Breast epithelium (tissue), 4 donors: ENCODE data around the gene PLD4. TPM values are rescaled to one million over a fixed set of nuclear protein-coding genes. Genes with fewer than 3 reads are reported as not detected.

Experiments
- DNase-seq, 2 donors: peaks; one replicate each; pipeline ENCODE4 v3.0.0-alpha.2; 2019; ENCODE audit warnings: low spot score in 2 of 2
- H3K27ac ChIP-seq, 2 donors: fragments of 200-600 bp; sonication (generic) in 1 of 2; one replicate each; pipeline ENCODE4 v1.5.1; 2016 to 2019; ENCODE audit warnings: mild to moderate bottlenecking in 1 of 2
- H3K27me3 ChIP-seq, 2 donors: fragments of 200-600 bp; sonication (generic) in 1 of 2; one replicate each; pipeline versions ENCODE4 v1.5.1 to v1.6.0; 2017 to 2019; ENCODE audit warnings: control low read depth in 1 of 2, mild to moderate bottlenecking in 1 of 2
- H3K36me3 ChIP-seq: fragments of 200-600 bp; one replicate; pipeline ENCODE4 v1.5.1; 2019
- H3K4me1 ChIP-seq, 2 donors: fragments of 200-600 bp; sonication (generic); one replicate each; pipeline ENCODE4 v1.5.1; 2016 to 2019; ENCODE audit warnings: control low read depth in 1 of 2
- H3K4me3 ChIP-seq, 3 donors: fragments of 200-600 bp; sonication (generic); 1 replicate in 2 of 3; 2 replicates in 1 of 3; pipeline ENCODE4 v1.5.1; 2016 to 2019; ENCODE audit warnings: mild to moderate bottlenecking in 3 of 3, moderate library complexity in 2 of 3
- H3K9me3 ChIP-seq, 2 donors: fragments of 200-600 bp; sonication (generic) in 1 of 2; one replicate each; pipeline ENCODE4 v1.5.1; 2016 to 2019; ENCODE audit warnings: control low read depth in 1 of 2
- CTCF ChIP-seq, 3 donors: fragments of 450-650 bp; IDR thresholded peaks; one replicate each; pipeline ENCODE4 v1.5.1; 2016 to 2017; ENCODE audit warnings: antibody characterized with exemption in 3 of 3, mild to moderate bottlenecking in 3 of 3, moderate library complexity in 3 of 3
- POLR2A ChIP-seq: fragments of 450-650 bp; IDR thresholded peaks from one replicate; pipeline ENCODE4 v1.6.1; 2016; ENCODE audit warnings: antibody characterized with exemption, mild to moderate bottlenecking, moderate library complexity
- POLR2AphosphoS5 ChIP-seq, 3 donors: sonication (generic); formaldehyde crosslinking; IDR thresholded peaks; one replicate each; pipeline ENCODE4 v1.6.1; 2017; ENCODE audit warnings: antibody characterized with exemption in 3 of 3
- intact Hi-C: fragments of 100-400 bp; cut with DNase I; formaldehyde crosslinking; loops from one replicate; pipeline ENCODE4 v1.15.1; 2023; ENCODE audit warnings: low total_unique reads
- total RNA-seq, 3 donors: library from RNA; depleted of rRNA; stranded (reverse); fragments of >200 nt; gene quantifications; one replicate each; pipeline ENCODE4 v1.1.0, GENCODE V29; 2016

The PLD4 gene
- total RNA-seq, 3 donors from 2014 or later: 0.33 to 4.0 TPM; not detected in 1

- intact Hi-C loops: loop anchor here (5.0 kb wide), 1 partner anchor 43 kb away; no protein-coding TSS in a partner anchor
- no peaks in the 10 kb centered on the region for H3K36me3 ChIP-seq
- H3K4me1 ChIP-seq: no peaks in the 10 kb centered on the region
- no peaks in the 10 kb centered on the region for H3K9me3 ChIP-seq
- H3K4me3 ChIP-seq: no peak overlapping the region
- H3K27me3 ChIP-seq: no peaks in the 10 kb centered on the region
- no peak for TF ChIP-seq POLR2A
- TF ChIP-seq POLR2AphosphoS5 (IDR thresholded peaks at IDR 0.05): no peak
- TF ChIP-seq CTCF (IDR thresholded peaks at IDR 0.05): no peak
- H3K27ac ChIP-seq: no peak overlapping the region
- DNase-seq: peak in 1 of 2 donors; percentile 43
Observed at GRCh38 chr14:104929268-104930230, 4.9 kb downstream of the PLD4 start.

- TF ChIP-seq POLR2A (no peak), CTCF (IDR thresholded peaks at IDR 0.05) (no peak), POLR2AphosphoS5 (IDR thresholded peaks at IDR 0.05) (no peak)
- DNase-seq: peak in 1 of 2 donors; percentile 36
- no peaks in the 10 kb centered on the region for H3K36me3 ChIP-seq
- H3K4me3 ChIP-seq: no peak overlapping the region
- H3K4me1 ChIP-seq: no peaks in the 10 kb centered on the region
- H3K9me3 ChIP-seq: no peaks in the 10 kb centered on the region
- H3K27me3 ChIP-seq: no peaks in the 10 kb centered on the region
- intact Hi-C loops: loop anchor here (5.0 kb wide), 1 partner anchor 42 kb away; no protein-coding TSS in a partner anchor
- H3K27ac ChIP-seq: no peak overlapping the region
Observed at GRCh38 chr14:104930526-104931303, 6.0 kb downstream of the PLD4 start.

GRCh38 chr14:104931304-104931770, 6.7 kb downstream of the PLD4 start:
- Histone ChIP-seq H3K4me1 (no peaks in the 10 kb centered on the region), H3K27ac (no peak overlapping the region), H3K36me3 (no peaks in the 10 kb centered on the region), H3K9me3 (no peaks in the 10 kb centered on the region), H3K4me3 (no peak overlapping the region), H3K27me3 (no peaks in the 10 kb centered on the region)
- no peak for TF ChIP-seq CTCF (IDR thresholded peaks at IDR 0.05)
- no peak for TF ChIP-seq POLR2A
- no peak for TF ChIP-seq POLR2AphosphoS5 (IDR thresholded peaks at IDR 0.05)
- intact Hi-C loops: loop anchor here (5.0 kb wide), 1 partner anchor 41 kb away; no protein-coding TSS in a partner anchor
- DNase-seq: peak in 1 of 2 donors; percentile 44

GRCh38 chr14:104931771-104932675, 7.3 kb downstream of the PLD4 start:
- H3K4me1 ChIP-seq: no peaks in the 10 kb centered on the region
- intact Hi-C loops: loop anchor here (5.0 kb wide), 1 partner anchor 40 kb away; no protein-coding TSS in a partner anchor
- no peaks in the 10 kb centered on the region for H3K27me3 ChIP-seq
- H3K4me3 ChIP-seq: peak overlapping the region; percentile 56 to 69 (median 64)
- TF ChIP-seq CTCF (IDR thresholded peaks at IDR 0.05): no peak
- TF ChIP-seq POLR2A: no peak
- TF ChIP-seq POLR2AphosphoS5 (IDR thresholded peaks at IDR 0.05): no peak
- no peaks in the 10 kb centered on the region for H3K36me3 ChIP-seq
- H3K9me3 ChIP-seq: no peaks in the 10 kb centered on the region
- DNase-seq: peak in 1 of 2 donors; percentile 52
- H3K27ac ChIP-seq: peak overlapping the region in 1 of 2 donors; percentile 61
